Calu3 (cell line): ENCODE results near the gene RCOR1. TPM values are rescaled to one million over a fixed set of nuclear protein-coding genes. Genes with fewer than 3 reads are reported as not detected.

Experiments
- BruUV-seq: library from RNA; stranded (reverse); fragments of 400-500 nt; replicated peaks from 2 replicates; lab custom pipeline; 2021; lab: Mats Ljungman, UMichigan
- CTCF ChIA-PET: fragments of 300-600 bp; sonication (Branson Sonifier 250); formaldehyde crosslinking; loops from one replicate; lab custom pipeline; 2022; ENCODE audit warnings: antibody characterized with exemption; lab: Charles Lee
- DNase-seq: peaks from one replicate; pipeline ENCODE4 v3.0.0; 2022
- H3K27ac Mint-ChIP-seq: one replicate; pipeline ENCODE4 v1.8.0; 2022; ENCODE audit warnings: mixed read lengths; ENCODE audit not compliant: unreplicated experiment
- H3K27me3 Mint-ChIP-seq: one replicate; pipeline ENCODE4 v1.8.0; 2022; ENCODE audit warnings: mixed read lengths; ENCODE audit not compliant: unreplicated experiment
- H3K36me3 Mint-ChIP-seq: one replicate; pipeline ENCODE4 v1.8.0; 2022; ENCODE audit warnings: mild to moderate bottlenecking, moderate library complexity, mixed read lengths; ENCODE audit not compliant: insufficient read depth, unreplicated experiment
- H3K4me1 Mint-ChIP-seq: one replicate; pipeline ENCODE4 v1.8.0; 2022; ENCODE audit warnings: mild to moderate bottlenecking, low read depth, mixed read lengths; ENCODE audit not compliant: unreplicated experiment
- H3K4me3 Mint-ChIP-seq: one replicate; pipeline ENCODE4 v1.8.0; 2022; ENCODE audit warnings: mild to moderate bottlenecking, low read depth, moderate library complexity, mixed read lengths; ENCODE audit not compliant: unreplicated experiment
- H3K9me3 Mint-ChIP-seq: one replicate; pipeline ENCODE4 v1.8.0; 2022; ENCODE audit warnings: low read depth, mixed read lengths; ENCODE audit not compliant: unreplicated experiment
- CTCF ChIP-seq: fragments of 200-600 bp; IDR thresholded peaks from one replicate; pipeline ENCODE4 v1.8.0; 2022; ENCODE audit warnings: antibody characterized with exemption; ENCODE audit not compliant: unreplicated experiment
- intact Hi-C: fragments of 100-400 bp; cut with micrococcal nuclease; formaldehyde crosslinking; loops from one replicate; pipeline ENCODE4 v1.10.0; 2022; ENCODE audit not compliant: unreplicated experiment
- total RNA-seq: library from RNA; stranded (reverse); gene quantifications from 2 replicates; pipeline ENCODE4 v1.2.3, GENCODE V29; 2022

RCOR1 gene
- total RNA-seq, 1 experiment from 2014 or later = 28.6 TPM

GRCh38 chr14:102696856-102697495, 104.5 kb downstream of the RCOR1 start:
- Mint-ChIP-seq H3K27me3 (no peaks in the 10 kb centered on the region), H3K9me3 (no peaks in the 10 kb centered on the region), H3K36me3 (peaks cover 4% of the 10 kb centered on the region), H3K4me1 (peaks cover 20% of the 10 kb centered on the region), H3K27ac (no peak overlapping the region), H3K4me3 (no peak overlapping the region)
- DNase-seq = no peak
- no peak for TF ChIP-seq CTCF
- intact Hi-C loops = loop anchor here (10.0 kb wide), 2 partner anchors 78 to 228 kb away; partner anchors contain the start of genes AMN and TRAF3
- CTCF ChIA-PET = interaction anchor here (0.6 to 1.2 kb wide), 2 partner anchors 8 to 847 kb away, joined by 4 to 5 read pairs; no protein-coding TSS in a partner anchor
- no TSS peak for BruUV-seq

- H3K36me3 Mint-ChIP-seq = peaks cover 4% of the 10 kb centered on the region
These were observed 105.1 kb downstream of the RCOR1 start for GRCh38 chr14:102697501-102697900.

GRCh38 chr14:102699416-102700110, 107.1 kb downstream of the RCOR1 start:
- CTCF ChIA-PET = interaction anchor here (0.7 kb wide), 1 partner anchor 20 kb away, joined by 3 read pairs; no protein-coding TSS in a partner anchor
- peaks cover 3% of the 10 kb centered on the region for H3K9me3 Mint-ChIP-seq
- no peak for TF ChIP-seq CTCF
- peaks cover 20% of the 10 kb centered on the region for H3K4me1 Mint-ChIP-seq
- BruUV-seq = no TSS peak
- H3K4me3 Mint-ChIP-seq = no peak overlapping the region
- H3K27me3 Mint-ChIP-seq = no peaks in the 10 kb centered on the region
- no peak for DNase-seq
- no peak overlapping the region for H3K27ac Mint-ChIP-seq
- intact Hi-C loops = loop anchor here (10.0 kb wide), 2 partner anchors 75 to 225 kb away; partner anchors contain the start of genes AMN and TRAF3
- H3K36me3 Mint-ChIP-seq = peaks cover 9% of the 10 kb centered on the region

More at GRCh38 chr14:102697501-102697900, 105.1 kb downstream of the RCOR1 start:
- CTCF ChIA-PET = no interaction called here
- Mint-ChIP-seq H3K4me1 (peaks cover 20% of the 10 kb centered on the region), H3K4me3 (no peak overlapping the region), H3K27me3 (no peaks in the 10 kb centered on the region), H3K9me3 (no peaks in the 10 kb centered on the region), H3K27ac (no peak overlapping the region)
- intact Hi-C loops = loop anchor here (10.0 kb wide), 2 partner anchors 77 to 227 kb away; partner anchors contain the start of genes AMN and TRAF3
- TF ChIP-seq CTCF = no peak
- no TSS peak for BruUV-seq
- DNase-seq = no peak

- no peak overlapping the region for H3K4me3 Mint-ChIP-seq
- CTCF ChIA-PET = interaction anchor here (0.6 kb wide), 1 partner anchor 171 kb away, joined by 4 read pairs; no protein-coding TSS in a partner anchor
- no peaks in the 10 kb centered on the region for H3K9me3 Mint-ChIP-seq
- DNase-seq = no peak
- H3K27me3 Mint-ChIP-seq = no peaks in the 10 kb centered on the region
- H3K27ac Mint-ChIP-seq = no peak overlapping the region
- no TSS peak for BruUV-seq
- peaks cover 14% of the 10 kb centered on the region for H3K36me3 Mint-ChIP-seq
- TF ChIP-seq CTCF = no peak
- intact Hi-C loops = no loop called here
- no peaks in the 10 kb centered on the region for H3K4me1 Mint-ChIP-seq
These were observed 116.0 kb downstream of the RCOR1 start for GRCh38 chr14:102708494-102708893.
